ENCODE data around the gene APC2.
A peak's percentile ranks its signal among the peaks of the same experiment; 100 is the strongest.
"Not testable (repeated sequence)": the region's sequence is repeated elsewhere in the genome, so short reads cannot be mapped to it uniquely, and the experiment has no call there.

Gene APC2

GRCh38 chr19:1495051-1495798, 45.3 kb downstream of the APC2 start:
- FAIRE-seq, result no peak
- no peak for DNase-seq (ENCODE audit: low spot score)

DNA sequence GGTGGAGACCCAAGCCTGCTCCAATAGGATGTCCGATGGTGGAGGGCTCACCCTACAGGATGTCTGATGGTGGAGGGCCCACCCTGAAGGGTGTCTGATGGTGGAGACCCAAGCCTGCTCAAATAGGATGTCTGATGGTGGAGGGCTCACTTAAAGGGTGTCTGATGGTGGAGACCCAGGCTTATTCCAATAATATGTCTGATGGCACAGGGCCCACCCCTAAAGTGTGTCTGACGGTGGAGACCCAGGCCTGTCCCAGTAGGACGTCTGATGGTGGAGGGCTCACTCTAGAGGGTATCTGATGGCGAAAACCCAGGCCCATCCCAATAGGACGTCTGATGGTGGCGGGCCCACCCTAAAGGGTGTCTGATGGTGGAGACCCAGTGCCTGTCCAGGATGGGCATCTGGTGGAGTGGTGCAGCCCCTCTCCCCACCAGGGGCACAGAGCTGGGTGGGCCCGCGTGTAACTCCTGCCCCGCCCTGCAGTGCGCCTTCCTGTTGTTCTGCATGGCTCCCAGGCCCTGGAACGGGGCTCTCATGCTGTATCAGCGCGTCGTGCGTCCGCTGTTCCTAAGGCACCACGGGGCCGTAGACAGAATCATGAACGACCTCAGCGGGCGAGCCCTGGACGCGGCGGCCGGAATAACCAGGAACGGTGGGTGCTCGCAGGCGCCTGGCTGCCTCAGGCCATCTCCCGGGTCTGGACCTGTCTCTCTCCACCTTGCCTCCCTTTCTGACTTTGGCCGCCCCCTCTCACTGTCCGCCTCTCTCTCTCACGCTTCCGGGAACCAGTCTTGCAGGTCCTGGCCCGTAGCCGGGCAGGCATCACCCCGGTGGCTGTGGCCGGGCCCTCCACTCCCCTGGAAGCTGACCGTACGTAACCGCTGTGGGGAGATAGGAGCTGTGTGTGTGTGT, 46.1 kb downstream of the APC2 start:
- no peak for DNase-seq (ENCODE audit: low spot score)
- FAIRE-seq, result no peak

GRCh38 chr19:1496714-1497577, 47.0 kb downstream of the APC2 start:
- FAIRE-seq (no peak), DNase-seq (ENCODE audit: low spot score) (no peak)

GRCh38 chr19:1497578-1498235, 47.8 kb downstream of the APC2 start:
- DNase-seq (ENCODE audit: low spot score) (no peak), FAIRE-seq (no peak)

DNA sequence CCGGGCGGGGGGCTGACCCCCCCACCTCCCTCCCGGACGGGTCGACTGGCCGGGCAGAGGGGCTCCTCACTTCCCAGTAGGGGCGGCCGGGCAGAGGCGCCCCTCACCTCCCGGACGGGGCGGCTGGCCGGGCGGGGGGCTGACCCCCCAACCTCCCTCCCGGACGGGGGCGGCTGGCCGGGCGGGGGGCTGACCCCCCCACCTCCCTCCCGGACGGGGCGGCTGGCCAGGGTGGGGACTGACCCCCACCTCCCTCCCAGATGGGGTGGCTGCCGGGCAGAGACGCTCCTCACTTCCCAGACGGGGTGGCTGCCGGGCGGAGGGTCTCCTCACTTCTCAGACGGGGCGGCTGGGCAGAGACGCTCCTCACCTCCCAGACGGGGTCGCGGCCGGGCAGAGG, 49.3 kb downstream of the APC2 start:
- FAIRE-seq; DNase-seq (ENCODE audit: low spot score): not testable (repeated sequence)

GRCh38 chr19:1501200-1501595, 51.3 kb downstream of the APC2 start:
- FAIRE-seq (no peak), DNase-seq (ENCODE audit: low spot score) (no peak)

DNA sequence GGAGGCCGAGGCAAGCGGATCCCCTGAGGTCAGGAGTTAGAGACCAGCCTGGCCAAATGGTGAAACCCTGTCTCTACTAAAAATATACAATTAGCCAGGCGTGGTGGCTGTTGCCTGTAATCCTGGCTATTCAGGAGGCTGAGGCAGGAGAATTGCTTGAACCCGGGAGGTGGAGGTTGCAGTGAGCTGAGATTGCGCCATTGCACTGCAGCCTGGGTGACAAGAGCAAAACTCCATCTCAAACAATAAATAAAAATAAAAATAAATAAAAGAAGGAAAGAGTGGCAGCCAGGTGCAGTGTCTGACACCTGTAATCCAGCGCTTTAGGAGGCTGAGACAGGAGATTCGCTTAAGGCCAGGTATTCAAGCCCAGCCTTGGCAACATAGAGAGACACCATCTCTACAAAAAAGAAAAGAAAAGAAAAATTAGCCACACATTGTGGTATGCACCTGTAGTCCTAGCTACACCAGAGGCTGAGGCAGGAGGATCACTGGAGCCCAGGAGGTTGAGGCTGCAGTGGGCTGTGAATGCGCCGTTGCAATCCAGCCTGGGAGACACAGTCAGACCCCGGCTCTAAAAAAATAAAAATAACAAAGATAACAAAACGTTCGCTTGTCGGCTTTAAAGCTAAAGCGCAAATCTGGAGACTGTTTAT, 52.6 kb downstream of the APC2 start:
- no peak for FAIRE-seq
- no peak for DNase-seq (ENCODE audit: low spot score)

DNA sequence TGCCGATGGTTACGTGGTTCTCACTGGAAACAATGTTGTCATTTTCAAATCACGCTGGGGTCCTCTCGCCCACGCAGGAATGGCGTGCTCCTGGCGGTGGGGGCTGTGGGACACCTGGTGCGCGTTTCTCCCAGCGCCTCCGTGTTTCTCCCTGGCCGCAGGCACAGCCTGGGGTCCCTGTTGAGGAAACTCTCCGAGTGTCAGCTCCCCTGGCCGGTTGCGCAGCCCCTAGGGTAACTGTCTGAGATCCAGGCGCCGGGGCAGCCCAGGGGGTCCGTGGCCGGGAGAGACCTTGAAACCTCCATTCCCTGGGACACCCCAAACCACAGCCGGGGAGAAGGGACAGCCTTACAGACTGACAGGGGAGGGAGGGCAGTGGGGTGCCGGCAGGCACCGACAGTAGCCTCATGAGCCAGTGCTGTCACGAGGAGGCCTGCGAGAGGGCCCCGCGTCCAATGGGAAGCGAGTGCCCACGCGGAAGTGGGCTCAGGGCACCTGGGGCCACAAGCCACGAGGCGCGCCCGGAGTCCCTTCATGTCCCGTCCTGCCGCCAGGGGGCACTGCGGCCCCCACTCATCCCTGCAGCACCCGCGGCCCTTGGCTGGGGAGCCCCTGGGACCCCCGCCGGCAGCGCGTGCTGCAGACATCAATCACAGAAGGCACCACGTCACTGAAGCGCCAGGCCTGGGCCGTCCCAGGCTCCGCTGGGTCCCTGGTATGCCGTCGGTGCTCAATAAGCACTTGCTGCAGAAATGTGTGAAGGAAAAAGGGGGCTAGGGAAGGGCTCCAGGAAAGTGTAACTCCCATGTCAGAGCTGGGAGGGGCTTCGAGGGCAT, 53.4 kb downstream of the APC2 start:
- FAIRE-seq (no peak), DNase-seq (ENCODE audit: low spot score) (no peak)

- FAIRE-seq (no peak), DNase-seq (ENCODE audit: low spot score) (no peak)
These were observed 54.2 kb downstream of the APC2 start for GRCh38 chr19:1503925-1504773.

GRCh38 chr19:1505012-1505411, 55.1 kb downstream of the APC2 start:
- DNase-seq (ENCODE audit: low spot score) (no peak), FAIRE-seq (no peak)

- FAIRE-seq (no peak), DNase-seq (ENCODE audit: low spot score) (no peak)
These were observed 56.3 kb downstream of the APC2 start for GRCh38 chr19:1505991-1506881.

- FAIRE-seq (no peak), DNase-seq (ENCODE audit: low spot score) (no peak)
These were observed 57.3 kb downstream of the APC2 start for GRCh38 chr19:1507192-1507660.

DNA sequence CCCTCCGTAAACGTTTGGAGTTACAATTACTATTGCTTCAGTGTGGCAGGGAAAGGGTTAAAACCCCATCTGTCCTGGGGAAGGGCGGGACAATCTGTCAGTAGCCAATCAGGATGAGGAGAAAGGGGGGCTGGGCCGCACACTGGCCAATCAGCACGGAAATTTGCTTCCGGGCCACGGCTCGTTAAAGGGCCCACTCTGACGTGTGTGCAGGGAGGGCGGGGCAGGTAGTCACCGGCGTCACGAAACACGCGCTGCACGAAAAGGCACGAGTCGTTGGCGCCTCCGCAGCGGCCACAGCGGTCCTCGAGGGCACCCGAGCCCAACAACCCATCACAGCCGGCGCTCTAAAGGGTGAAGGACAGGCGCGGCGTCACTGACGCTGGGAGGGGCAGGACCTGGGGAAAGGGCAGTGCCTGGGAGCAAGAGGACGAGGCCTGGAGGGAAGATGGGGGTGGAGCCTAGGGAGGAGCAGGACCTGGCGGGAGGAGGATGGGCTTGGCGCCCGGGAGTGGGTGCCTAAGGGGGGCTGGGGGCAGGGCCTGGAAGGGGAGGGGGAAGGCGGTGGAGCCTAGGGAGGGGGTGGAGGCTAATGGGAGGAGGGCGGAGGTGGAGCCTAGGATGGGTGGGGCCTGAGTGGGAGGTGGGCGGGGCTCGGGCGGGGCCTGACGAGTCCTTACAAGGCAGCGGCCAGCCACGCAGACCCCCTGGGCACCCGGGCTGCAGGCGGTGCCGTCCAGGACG, 58.0 kb downstream of the APC2 start:
- FAIRE-seq (no peak), DNase-seq (ENCODE audit: low spot score) (peak; percentile 52)

- DNase-seq (ENCODE audit: low spot score), result no peak
- no peak for FAIRE-seq
These were observed 58.6 kb downstream of the APC2 start for GRCh38 chr19:1508507-1508856.

DNA sequence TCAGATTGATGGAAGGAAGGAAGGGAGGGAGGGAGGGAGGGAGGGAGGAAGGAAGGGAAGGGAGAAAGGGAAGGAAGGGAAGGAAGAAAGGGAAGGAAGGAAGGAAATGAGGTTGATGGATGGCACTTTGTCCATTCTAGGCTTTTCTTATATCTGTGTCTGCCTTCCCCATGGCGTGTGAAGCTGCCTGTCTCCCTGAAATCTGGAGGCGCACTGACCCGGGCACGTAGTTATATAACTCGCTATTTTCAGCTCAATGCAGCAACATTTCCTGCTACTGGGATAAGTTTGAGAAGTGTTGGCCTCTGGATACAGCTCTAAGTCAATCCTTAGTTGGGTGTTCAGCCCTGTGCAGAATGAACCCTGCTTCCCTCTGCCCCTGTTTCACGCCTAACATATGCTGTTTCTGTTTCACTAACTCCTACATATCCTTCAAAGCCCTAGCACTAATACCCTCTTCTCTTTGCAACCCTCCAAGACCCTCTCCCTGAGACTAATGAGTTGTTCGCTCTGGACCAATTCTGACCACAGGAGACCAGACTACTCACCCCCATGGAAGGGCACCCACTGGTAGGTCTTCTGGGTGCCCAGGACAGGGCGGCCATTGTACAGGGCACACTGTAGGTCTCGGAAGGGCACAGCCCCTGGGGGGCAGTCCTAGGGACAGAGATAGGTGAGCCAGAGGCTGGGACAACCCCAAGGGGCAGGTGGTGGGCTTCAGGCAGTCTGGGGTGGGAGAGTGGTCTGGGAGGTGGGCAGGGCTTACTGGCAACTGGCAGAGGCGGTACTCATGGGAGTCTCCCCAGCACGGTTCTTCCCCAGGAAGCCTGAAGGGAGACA, 59.9 kb downstream of the APC2 start:
- FAIRE-seq (no peak), DNase-seq (ENCODE audit: low spot score) (no peak)

DNA sequence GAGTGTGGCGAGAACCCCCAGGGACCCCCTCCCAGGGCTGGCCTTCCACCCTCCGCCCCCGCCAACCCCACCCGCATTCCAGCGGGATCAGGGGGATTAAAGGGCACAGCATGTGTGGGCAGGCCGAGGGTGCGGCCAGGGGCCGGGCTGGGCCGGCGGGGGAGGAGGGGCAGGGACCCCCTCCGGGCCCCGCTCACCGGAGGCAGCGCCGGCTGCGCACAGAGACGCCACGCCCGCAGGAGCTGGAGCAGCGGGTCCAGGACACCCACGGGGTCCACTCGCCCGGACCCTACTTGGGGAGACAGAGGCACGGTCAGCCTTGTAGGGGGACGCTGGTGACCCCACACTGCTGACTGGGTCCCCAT, 60.5 kb downstream of the APC2 start:
- FAIRE-seq (no peak), DNase-seq (ENCODE audit: low spot score) (no peak)

Measured in RCC 7860 (cell line).